IMR-90 (cell line): ENCODE results near the gene CADM1. TPM values are rescaled to one million over a fixed set of nuclear protein-coding genes. Genes with fewer than 3 reads are reported as not detected.

Source experiments
- ATAC-seq: fragments of 200-7000 bp; cut with Tn5 transposase; 2 replicates; pipeline ENCODE4 v1.9.1; 2020; ENCODE audit warnings: low read depth, mild to moderate bottlenecking, moderate library complexity
- BruUV-seq: library from RNA; stranded (reverse); fragments of 400-500 nt; replicated peaks from 2 replicates; lab custom pipeline; 2021; lab: Mats Ljungman, UMichigan
- CTCF ChIA-PET: fragments of 300-600 bp; formaldehyde crosslinking; extraction: SDS; loops from one replicate; lab custom pipeline; 2021; ENCODE audit warnings: antibody characterized with exemption; lab: Yijun Ruan, JAX
- POLR2A ChIA-PET: fragments of 300-600 bp; sonication (Branson Sonifier 250); formaldehyde crosslinking; loops from one replicate; lab custom pipeline; 2022; ENCODE audit warnings: antibody characterized with exemption; ENCODE audit not compliant: unreplicated experiment; lab: Charles Lee
- DNase-seq: peaks from one replicate; pipeline ENCODE4 v3.0.0; 2013
- H2AFZ ChIP-seq: replicated peaks from 2 replicates; pipeline ENCODE3; 2013; ENCODE audit warnings: low read length, mild to moderate bottlenecking; ENCODE audit not compliant: poor library complexity
- H2AK5ac ChIP-seq: 2 replicates; pipeline ENCODE4 v1.6.1; 2013; ENCODE audit warnings: low read depth, low read length, inconsistent platforms
- H2AK9ac ChIP-seq: replicated peaks from 2 replicates; pipeline ENCODE3; 2013; ENCODE audit warnings: mild to moderate bottlenecking, low read depth, low read length, moderate library complexity; ENCODE audit not compliant: poor library complexity
- H2BK120ac ChIP-seq: 2 replicates; pipeline ENCODE4 v1.6.1; 2013; ENCODE audit warnings: low read depth, low read length, inconsistent platforms
- H2BK15ac ChIP-seq: 3 replicates; pipeline ENCODE4 v1.6.1; 2013; ENCODE audit warnings: low read depth, low read length, inconsistent platforms
- H2BK20ac ChIP-seq: 2 replicates; pipeline ENCODE4 v1.6.1; 2013; ENCODE audit warnings: low read depth, mild to moderate bottlenecking, inconsistent platforms, low read length, moderate library complexity
- H2BK5ac ChIP-seq: 2 replicates; pipeline ENCODE4 v1.6.1; 2013; ENCODE audit warnings: mild to moderate bottlenecking, low read depth, low read length, inconsistent platforms; ENCODE audit not compliant: poor library complexity, severe bottlenecking
- H3K14ac ChIP-seq: replicated peaks from 2 replicates; pipeline ENCODE4 v1.6.1; 2013; ENCODE audit warnings: low read depth, low read length, inconsistent platforms
- H3K18ac ChIP-seq: 2 replicates; pipeline ENCODE4 v1.6.1; 2013; ENCODE audit warnings: low read depth, low read length, control low read depth
- H3K23ac ChIP-seq: 2 replicates; pipeline ENCODE4 v1.6.1; 2013; ENCODE audit warnings: low read depth, low read length, inconsistent platforms
- H3K27ac ChIP-seq: 2 replicates; pipeline ENCODE4 v1.5.1; 2013; ENCODE audit warnings: mild to moderate bottlenecking, control low read depth, low read length; ENCODE audit not compliant: insufficient read depth
- H3K27me3 ChIP-seq: 2 replicates; pipeline ENCODE4 v1.6.1; 2013; ENCODE audit warnings: low read length; ENCODE audit not compliant: control insufficient read depth, insufficient read depth
- H3K36me3 ChIP-seq: 2 replicates; pipeline ENCODE4 v1.6.1; 2013; ENCODE audit warnings: low read length, mixed read lengths; ENCODE audit not compliant: control insufficient read depth, insufficient read depth
- H3K4ac ChIP-seq: 2 replicates; pipeline ENCODE4 v1.6.1; 2013; ENCODE audit warnings: low read depth, low read length, inconsistent platforms
- H3K4me1 ChIP-seq: 2 replicates; pipeline ENCODE4 v1.6.1; 2013; ENCODE audit warnings: low read length, mixed read lengths; ENCODE audit not compliant: control insufficient read depth, insufficient read depth
- H3K4me2 ChIP-seq: 2 replicates; pipeline ENCODE4 v1.6.1; 2013; ENCODE audit warnings: low read depth, mild to moderate bottlenecking, control low read depth, low read length, moderate library complexity
- H3K4me3 ChIP-seq: 2 replicates; pipeline ENCODE4 v1.5.1; 2013; ENCODE audit warnings: low read depth, mild to moderate bottlenecking, control low read depth, low read length, moderate library complexity; ENCODE audit not compliant: insufficient read depth
- H3K56ac ChIP-seq: 2 replicates; pipeline ENCODE4 v1.6.1; 2013; ENCODE audit warnings: low read length, inconsistent platforms; ENCODE audit not compliant: insufficient read depth; ENCODE audit errors: extremely low read depth
- H3K79me1 ChIP-seq, 2 experiments: 2 replicates each; pipeline ENCODE4 v1.6.1; 2013; ENCODE audit warnings: low read length in 2 of 2, inconsistent platforms in 1 of 2, low read depth in 1 of 2
- H3K9ac ChIP-seq: 2 replicates; pipeline ENCODE4 v1.6.1; 2013; ENCODE audit warnings: low read depth, low read length, control low read depth
- H3K9me1 ChIP-seq: 2 replicates; pipeline ENCODE4 v1.6.1; 2013; ENCODE audit warnings: low read length, inconsistent platforms; ENCODE audit not compliant: insufficient read depth
- H3K9me3 ChIP-seq: 2 replicates; pipeline ENCODE4 v1.6.1; 2013; ENCODE audit warnings: low read length; ENCODE audit not compliant: control insufficient read depth, insufficient read depth
- H4K20me1 ChIP-seq: 2 replicates; pipeline ENCODE4 v1.6.1; 2013; ENCODE audit warnings: low read length, inconsistent platforms; ENCODE audit not compliant: insufficient read depth
- H4K5ac ChIP-seq: 2 replicates; pipeline ENCODE4 v1.6.1; 2013; ENCODE audit warnings: mild to moderate bottlenecking, low read depth, low read length, control low read depth
- H4K8ac ChIP-seq, 2 experiments: 2 replicates each; pipeline ENCODE4 v1.6.1; 2013; ENCODE audit warnings: low read depth in 2 of 2, low read length in 2 of 2, control low read depth in 1 of 2, inconsistent platforms in 1 of 2
- H4K91ac ChIP-seq: 2 replicates; pipeline ENCODE4 v1.6.1; 2013; ENCODE audit warnings: low read depth, low read length, inconsistent platforms; ENCODE audit not compliant: insufficient read depth
- BHLHE40 ChIP-seq: fragments of 150-350 bp; IDR thresholded peaks from 2 replicates; pipeline ENCODE4 v1.6.1; 2016; ENCODE audit warnings: mild to moderate bottlenecking, low read depth, low read length
- CEBPB ChIP-seq: IDR thresholded peaks from 2 replicates; pipeline ENCODE4 v1.6.1; 2012; ENCODE audit warnings: low read depth, low read length, improper control_type of control experiment
- CHD1 ChIP-seq: IDR thresholded peaks from 2 replicates; pipeline ENCODE4 v1.6.1; 2012; ENCODE audit warnings: low read depth, low read length, improper control_type of control experiment
- CTCF ChIP-seq: conservative IDR thresholded peaks from 2 replicates; pipeline ENCODE4 v1.5.1; 2012; ENCODE audit warnings: mild to moderate bottlenecking, low read depth, low read length, improper control_type of control experiment
- ELK1 ChIP-seq: fragments of 150-350 bp; IDR thresholded peaks from 2 replicates; pipeline ENCODE4 v1.6.1; 2016; ENCODE audit warnings: low read depth, mild to moderate bottlenecking, low read length, moderate library complexity, borderline replicate concordance
- FOS ChIP-seq: fragments of 150-350 bp; IDR thresholded peaks from 2 replicates; pipeline ENCODE4 v1.6.1; 2016; ENCODE audit warnings: low read depth, low read length
- MAFK ChIP-seq: IDR thresholded peaks from 2 replicates; pipeline ENCODE4 v1.6.1; 2012; ENCODE audit warnings: low read depth, low read length, improper control_type of control experiment
- MAZ ChIP-seq: IDR thresholded peaks from 2 replicates; pipeline ENCODE4 v1.6.1; 2012; ENCODE audit warnings: low read depth, mild to moderate bottlenecking, low read length, improper control_type of control experiment, moderate library complexity, borderline replicate concordance
- MXI1 ChIP-seq: IDR thresholded peaks from 2 replicates; pipeline ENCODE4 v1.6.1; 2012; ENCODE audit warnings: low read depth, mild to moderate bottlenecking, low read length, moderate library complexity, borderline replicate concordance
- NFE2L2 ChIP-seq: fragments of 150-350 bp; IDR thresholded peaks from 2 replicates; pipeline ENCODE4 v1.6.1; 2016; ENCODE audit warnings: low read depth, mild to moderate bottlenecking, low read length
- POLR2A ChIP-seq: IDR thresholded peaks from 2 replicates; pipeline ENCODE4 v1.6.1; 2012; ENCODE audit warnings: mild to moderate bottlenecking, low read depth, low read length
- RAD21 ChIP-seq: IDR thresholded peaks from 2 replicates; pipeline ENCODE4 v1.6.1; 2012; ENCODE audit warnings: low read length, improper control_type of control experiment
- RCOR1 ChIP-seq: IDR thresholded peaks from 2 replicates; pipeline ENCODE4 v1.6.1; 2012; ENCODE audit warnings: mild to moderate bottlenecking, low read length, improper control_type of control experiment; ENCODE audit not compliant: insufficient replicate concordance
- RFX5 ChIP-seq: IDR thresholded peaks from 2 replicates; pipeline ENCODE4 v1.8.0; 2012; ENCODE audit warnings: low read depth, mild to moderate bottlenecking, low read length, moderate library complexity
- SMC3 ChIP-seq: fragments of 150-350 bp; IDR thresholded peaks from 2 replicates; pipeline ENCODE4 v1.6.1; 2016; ENCODE audit warnings: low read depth, mild to moderate bottlenecking, antibody characterized with exemption, low read length, moderate library complexity
- USF2 ChIP-seq: fragments of 150-350 bp; IDR thresholded peaks from 2 replicates; pipeline ENCODE4 v1.6.1; 2017; ENCODE audit warnings: mild to moderate bottlenecking, antibody characterized with exemption, low read length, low read depth
- WGBS, 2 experiments: methylation state at CpG; one replicate each; pipeline versions ENCODE4 v1.1.5 to v1.1.7; 2013; ENCODE audit warnings: missing lambda C conversion rate in 2 of 2; ENCODE audit not compliant: insufficient read length in 1 of 2; ENCODE audit errors: extremely low coverage in 2 of 2; 5-methylcytosine and 5-hydroxymethylcytosine counted together
- dilution Hi-C: fragments of 300-500 bp; cut with HindIII; formaldehyde crosslinking; loops from one replicate; pipeline ENCODE4 v1.14.3; 2018; ENCODE audit warnings: low sequenced_read_pairs; ENCODE audit not compliant: unreplicated experiment
- in situ Hi-C: fragments of 300-500 bp; cut with MboI; formaldehyde crosslinking; loops from 3 replicates; pipeline ENCODE4 v1.14.3; 2019; ENCODE audit warnings: low sequenced_read_pairs, inconsistent platforms, mixed read lengths
- intact Hi-C: fragments of 100-400 bp; cut with micrococcal nuclease; formaldehyde crosslinking; loops from 2 replicates; pipeline ENCODE4 v1.10.0; 2022
- polyA plus RNA-seq, 3 experiments: library from polyadenylated mRNA; depleted of rRNA; stranded (reverse); fragments of >200 nt; gene quantifications; 2 replicates each; pipeline ENCODE4 v1.2.3, GENCODE V29; 2012; ENCODE audit warnings: low replicate concordance in 1 of 3
- total RNA-seq: library from RNA; depleted of rRNA; stranded (reverse); fragments of >200 nt; gene quantifications from 2 replicates; pipeline ENCODE4 v1.2.3, GENCODE V29; 2012

CADM1 gene
- total and polyA plus RNA-seq, 2 of the 4 experiments (the other 2 are of a cell fraction) = 28.8 to 77.1 TPM

GRCh38 chr11:115439385-115439784 lies 64.8 kb downstream of the CADM1 start:
- WGBS, 2 experiments = no CpG with 5 or more reads among the region's 3 CpGs
- Histone ChIP-seq H2BK20ac (no peak overlapping the region), H2AK5ac (no peak overlapping the region), H2BK15ac (no peak overlapping the region), H3K36me3 (no peaks in the 10 kb centered on the region), H3K4me3 (no peak overlapping the region), H3K18ac (no peak overlapping the region), H2AK9ac (no peak overlapping the region), H3K9ac (no peak overlapping the region), H2BK120ac (no peak overlapping the region), H3K4ac (no peak overlapping the region), H2AFZ (no peak overlapping the region), H3K9me3 (no peaks in the 10 kb centered on the region), H3K4me1 (0 out of 2 replicates have a peak, but pooled peaks cover 2% of the 10 kb centered on the region), H2BK5ac (no peak overlapping the region), H4K20me1 (no peaks in the 10 kb centered on the region), H3K27ac (no peak overlapping the region), H3K23ac (no peak overlapping the region), H3K56ac (no peak overlapping the region), H3K27me3 (no peaks in the 10 kb centered on the region), H3K79me1 (peaks cover 0 to 8% of the 10 kb centered on the region in 2 experiments; a peak in 1 of 4 replicates), H3K4me2 (no peak overlapping the region; the same call in 1 of the 2 replicates), H3K9me1 (no peaks in the 10 kb centered on the region; the same call in 1 of the 2 replicates), H4K5ac (no peak overlapping the region), H4K91ac (no peak overlapping the region), H3K14ac (no peak overlapping the region), H4K8ac (no peak overlapping the region)
- intact Hi-C loops = no loop called here
- peak; percentile 79 for DNase-seq
- no TSS peak for BruUV-seq
- dilution Hi-C loops = no loop called here
- TF ChIP-seq SMC3 (no peak), USF2 (no peak), NFE2L2 (no peak), MXI1 (no peak), RCOR1 (no peak), FOS (peak; percentile 23; the same call in 1 of the 2 replicates), CEBPB (peak; percentile 19; the same call in 1 of the 2 replicates), BHLHE40 (peak; percentile 19; the same call in 1 of the 2 replicates), CHD1 (no peak), ELK1 (no peak), MAZ (no peak), MAFK (peak; percentile 88), CTCF (no peak), RFX5 (no peak), RAD21 (no peak), POLR2A (no peak)
- POLR2A ChIA-PET = no interaction called here
- in situ Hi-C loops = no loop called here
- CTCF ChIA-PET = interaction anchor here (0.5 to 0.8 kb wide), 3 partner anchors 66 to 1518 kb away, joined by 3 read pairs; no protein-coding TSS in a partner anchor
- ATAC-seq = peak; percentile 94
